Nephron progenitor cell (in vitro differentiated cells): ENCODE data around the gene ST3GAL4.

Source experiments
- DNase-seq: peaks from one replicate; pipeline ENCODE4 v3.0.0; 2021
- H3K27ac Mint-ChIP-seq: 2 replicates; pipeline ENCODE4 v1.8.0; 2021; ENCODE audit warnings: mild to moderate bottlenecking, moderate library complexity, mixed read lengths
- H3K27me3 Mint-ChIP-seq: 2 replicates; pipeline ENCODE4 v1.8.0; 2021; ENCODE audit warnings: mild to moderate bottlenecking, low read depth, mixed read lengths; ENCODE audit not compliant: poor library complexity
- H3K36me3 Mint-ChIP-seq: 2 replicates; pipeline ENCODE4 v1.8.0; 2021; ENCODE audit warnings: low read depth, mixed read lengths
- H3K4me1 Mint-ChIP-seq: 2 replicates; pipeline ENCODE4 v1.8.0; 2021; ENCODE audit warnings: mixed read lengths
- H3K4me3 Mint-ChIP-seq: 2 replicates; pipeline ENCODE4 v1.8.0; 2021; ENCODE audit warnings: mild to moderate bottlenecking, moderate library complexity, mixed read lengths
- H3K9me3 Mint-ChIP-seq: 2 replicates; pipeline ENCODE4 v1.8.0; 2021; ENCODE audit warnings: mild to moderate bottlenecking, moderate library complexity, mixed read lengths
- CTCF ChIP-seq: fragments of 200-600 bp; sonication (generic); IDR thresholded peaks from 2 replicates; pipeline ENCODE4 v1.5.0; 2021; ENCODE audit warnings: antibody characterized with exemption

Gene ST3GAL4

GRCh38 chr11:126456089-126456488 is 100.6 kb downstream of the ST3GAL4 start:
- DNase-seq = no peak
- peaks cover 56% of the 10 kb centered on the region for H3K4me1 Mint-ChIP-seq
- no peak overlapping the region for H3K4me3 Mint-ChIP-seq
- no peaks in the 10 kb centered on the region for H3K36me3 Mint-ChIP-seq
- H3K27me3 Mint-ChIP-seq = peaks cover 4% of the 10 kb centered on the region
- TF ChIP-seq CTCF = no peak
- H3K27ac Mint-ChIP-seq = no peak overlapping the region
- no peaks in the 10 kb centered on the region for H3K9me3 Mint-ChIP-seq

- H3K27ac Mint-ChIP-seq = no peak overlapping the region
- H3K36me3 Mint-ChIP-seq = no peaks in the 10 kb centered on the region
- no peak overlapping the region for H3K4me3 Mint-ChIP-seq
- H3K4me1 Mint-ChIP-seq = peaks cover 48% of the 10 kb centered on the region
- no peak for DNase-seq
- H3K9me3 Mint-ChIP-seq = no peaks in the 10 kb centered on the region
- no peak for TF ChIP-seq CTCF
- H3K27me3 Mint-ChIP-seq = peaks cover under 1% of the 10 kb centered on the region
Measured at GRCh38 chr11:126456783-126457542, 101.5 kb downstream of the ST3GAL4 start.

GRCh38 chr11:126457817-126458216 is 102.3 kb downstream of the ST3GAL4 start:
- no peaks in the 10 kb centered on the region for H3K9me3 Mint-ChIP-seq
- H3K36me3 Mint-ChIP-seq = no peaks in the 10 kb centered on the region
- no peak overlapping the region for H3K4me3 Mint-ChIP-seq
- DNase-seq = no peak
- no peaks in the 10 kb centered on the region for H3K27me3 Mint-ChIP-seq
- no peak overlapping the region for H3K27ac Mint-ChIP-seq
- peaks cover 40% of the 10 kb centered on the region for H3K4me1 Mint-ChIP-seq
- TF ChIP-seq CTCF = no peak

- Mint-ChIP-seq H3K27me3 (no peaks in the 10 kb centered on the region), H3K4me1 (peaks cover 21% of the 10 kb centered on the region), H3K9me3 (peaks cover 3% of the 10 kb centered on the region), H3K36me3 (no peaks in the 10 kb centered on the region), H3K27ac (no peak overlapping the region), H3K4me3 (no peak overlapping the region)
- TF ChIP-seq CTCF = no peak
- no peak for DNase-seq
Measured at GRCh38 chr11:126459691-126460281, 104.3 kb downstream of the ST3GAL4 start.

GRCh38 chr11:126460417-126461095 is 105.1 kb downstream of the ST3GAL4 start:
- Mint-ChIP-seq H3K27me3 (no peaks in the 10 kb centered on the region), H3K4me3 (no peak overlapping the region), H3K27ac (no peak overlapping the region), H3K36me3 (no peaks in the 10 kb centered on the region), H3K9me3 (peaks cover 3% of the 10 kb centered on the region), H3K4me1 (peaks cover 17% of the 10 kb centered on the region)
- TF ChIP-seq CTCF = no peak
- no peak for DNase-seq
